Astrocyte of the hippocampus (primary cell): ENCODE results near the gene TUG1.

ENCODE experiments used
- DNase-seq: peaks from one replicate; pipeline ENCODE4 v3.0.0; 2011; ENCODE audit warnings: low read depth, low spot score

TUG1 gene

DNA sequence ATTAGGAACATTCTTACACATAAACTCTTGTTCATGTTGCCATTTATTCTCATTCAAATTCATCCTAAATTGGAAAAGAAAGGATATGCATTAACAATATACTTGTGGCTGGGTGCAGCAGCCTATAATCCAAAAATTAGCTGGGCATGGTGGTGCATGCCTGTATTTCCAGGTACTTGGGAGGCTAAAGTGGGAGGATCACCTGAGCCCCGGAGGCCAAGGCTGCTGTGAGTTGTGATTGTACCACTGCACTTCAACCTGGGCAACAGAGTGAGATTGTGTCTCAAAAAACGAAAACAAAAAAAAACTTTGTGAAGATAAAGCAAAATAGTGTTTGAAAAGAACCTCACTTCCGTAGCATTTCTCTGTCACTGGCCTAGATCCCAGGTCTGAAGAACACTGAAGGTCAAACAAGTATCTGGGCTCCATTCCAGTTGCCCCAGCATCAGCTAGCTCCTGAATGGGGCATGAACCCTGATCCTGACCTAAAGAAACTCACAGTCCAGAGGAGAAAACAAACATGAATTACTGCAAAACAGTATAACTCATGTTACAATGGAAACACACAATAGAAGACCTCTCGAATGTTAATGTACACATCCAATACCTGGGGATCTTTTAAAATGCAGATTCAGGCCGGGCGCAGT, 32.2 kb downstream of the TUG1 start:
- no peak for DNase-seq

GRCh38 chr22:31005535-31005934, 36.5 kb downstream of the TUG1 start:
- DNase-seq, result no peak

DNA sequence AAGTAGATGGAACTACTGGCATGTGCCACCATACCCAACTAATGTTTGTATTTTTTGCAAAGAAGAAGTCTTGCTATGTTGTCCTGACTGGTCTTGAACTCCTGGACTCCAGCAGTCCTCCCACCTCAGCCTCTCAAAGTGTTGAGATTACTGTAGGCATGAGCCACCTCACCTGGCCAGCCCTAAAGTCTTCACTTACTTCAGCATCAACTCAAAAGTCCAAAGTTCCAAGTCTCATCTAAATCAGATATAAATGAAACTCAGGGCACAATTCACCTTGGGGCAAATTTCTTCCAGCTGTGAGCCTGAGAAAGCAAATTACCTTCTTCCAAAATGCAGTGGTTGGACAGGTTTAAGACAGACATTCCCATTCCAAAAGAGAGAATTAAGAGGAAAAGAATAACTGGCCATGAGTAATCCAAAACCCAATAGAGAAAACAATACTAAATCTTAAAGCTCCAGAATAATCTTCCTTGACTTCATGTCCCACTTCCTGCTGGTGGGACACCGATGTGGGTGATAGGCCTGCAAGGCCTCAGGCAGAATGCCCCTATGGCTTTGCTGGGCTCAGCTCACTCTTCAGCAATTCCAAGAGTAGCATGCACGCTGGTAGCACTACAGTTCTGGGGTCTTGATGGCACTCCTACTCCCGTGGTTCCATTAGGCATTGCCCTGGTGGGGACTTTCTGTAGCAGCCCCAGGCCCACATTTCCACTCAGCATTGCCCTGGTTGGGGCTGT, 50.3 kb downstream of the TUG1 start:
- no peak for DNase-seq

DNA sequence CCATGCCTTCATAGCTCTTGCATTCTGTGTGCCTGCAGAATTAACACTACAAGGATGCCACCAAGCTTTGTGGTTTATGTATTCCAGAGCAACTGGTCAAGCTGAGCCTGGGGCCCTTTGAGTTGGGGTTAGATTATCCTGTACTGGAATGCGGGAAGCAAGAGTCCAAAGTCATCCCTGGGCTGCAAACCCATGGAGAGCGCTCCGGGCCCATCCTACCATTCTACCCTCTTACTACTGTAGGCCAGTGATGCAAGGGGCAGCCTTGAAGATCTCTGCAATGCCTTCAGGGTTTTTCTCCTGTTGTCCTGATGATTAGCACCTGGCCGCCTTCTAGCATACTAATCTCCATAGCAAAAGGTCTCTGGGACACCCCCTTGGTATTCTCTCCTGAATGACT, 51.3 kb downstream of the TUG1 start:
- no peak for DNase-seq

GRCh38 chr22:31022516-31022915, 53.5 kb downstream of the TUG1 start:
- no peak for DNase-seq
